ENCODE measurements around the gene ASPG. TPM values are rescaled to one million over a fixed set of nuclear protein-coding genes. Genes with fewer than 3 reads are reported as not detected.

ASPG gene
- total and polyA plus RNA-seq, 9 donors: 0.37 to 2.5 (median 1.3) TPM

GRCh38 chr14:104140463-104141331 is 55.2 kb downstream of the ASPG start:
- Histone ChIP-seq H3K27ac (ENCODE audit: low read length) (no peak overlapping the region), H3K36me3 (ENCODE audit: control insufficient read depth, insufficient read depth, low read length) (no peaks in the 10 kb centered on the region), H3K4me3 (ENCODE audit: low read length) (peak overlapping the region; percentile 48), H3K9me3 (replicated peaks; ENCODE audit: control insufficient read depth, low read depth, low read length) (no peaks in the 10 kb centered on the region), H3K4me1 (ENCODE audit: control insufficient read depth, insufficient read depth, low read length) (peaks cover 34% of the 10 kb centered on the region), H3K27me3 (ENCODE audit: control insufficient read depth, insufficient read depth, low read length) (peaks cover 40% of the 10 kb centered on the region)
- no peak for DNase-seq
- WGBS (ENCODE audit: insufficient coverage): 83% methylated on average over 10 of the region's 12 CpGs

GRCh38 chr14:104141621-104142091 is 56.2 kb downstream of the ASPG start:
- no peaks in the 10 kb centered on the region for H3K9me3 ChIP-seq (replicated peaks; ENCODE audit: control insufficient read depth, low read depth, low read length)
- 76% methylated on average over 11 of the region's 15 CpGs for WGBS (ENCODE audit: insufficient coverage)
- no peak for DNase-seq
- peaks cover 30% of the 10 kb centered on the region for H3K4me1 ChIP-seq (ENCODE audit: control insufficient read depth, insufficient read depth, low read length)
- no peak overlapping the region for H3K4me3 ChIP-seq (ENCODE audit: low read length)
- peaks cover 33% of the 10 kb centered on the region for H3K27me3 ChIP-seq (ENCODE audit: control insufficient read depth, insufficient read depth, low read length)
- H3K27ac ChIP-seq (ENCODE audit: low read length): no peak overlapping the region
- no peaks in the 10 kb centered on the region for H3K36me3 ChIP-seq (ENCODE audit: control insufficient read depth, insufficient read depth, low read length)

- Histone ChIP-seq H3K36me3 (ENCODE audit: control insufficient read depth, insufficient read depth, low read length) (no peaks in the 10 kb centered on the region), H3K27me3 (ENCODE audit: control insufficient read depth, insufficient read depth, low read length) (peaks cover 26% of the 10 kb centered on the region), H3K9me3 (replicated peaks; ENCODE audit: control insufficient read depth, low read depth, low read length) (no peaks in the 10 kb centered on the region), H3K4me1 (ENCODE audit: control insufficient read depth, insufficient read depth, low read length) (peaks cover 23% of the 10 kb centered on the region), H3K27ac (ENCODE audit: low read length) (no peak overlapping the region), H3K4me3 (ENCODE audit: low read length) (no peak overlapping the region)
- no peak for DNase-seq
- WGBS (ENCODE audit: insufficient coverage): 85% methylated on average over 7 of the region's 11 CpGs
These were observed 56.8 kb downstream of the ASPG start for GRCh38 chr14:104142136-104142945.

- Histone ChIP-seq H3K4me3 (ENCODE audit: low read length) (no peak overlapping the region), H3K4me1 (ENCODE audit: control insufficient read depth, insufficient read depth, low read length) (peaks cover 19% of the 10 kb centered on the region), H3K27ac (ENCODE audit: low read length) (no peak overlapping the region), H3K9me3 (replicated peaks; ENCODE audit: control insufficient read depth, low read depth, low read length) (no peaks in the 10 kb centered on the region), H3K36me3 (ENCODE audit: control insufficient read depth, insufficient read depth, low read length) (no peaks in the 10 kb centered on the region), H3K27me3 (ENCODE audit: control insufficient read depth, insufficient read depth, low read length) (peaks cover 20% of the 10 kb centered on the region)
- no peak for DNase-seq
- WGBS (ENCODE audit: insufficient coverage): 79% methylated on average over 15 of the region's 16 CpGs
These were observed 57.5 kb downstream of the ASPG start for GRCh38 chr14:104142946-104143470.

GRCh38 chr14:104143521-104144452 is 58.3 kb downstream of the ASPG start:
- DNase-seq: no peak
- no peak overlapping the region for H3K27ac ChIP-seq (ENCODE audit: low read length)
- H3K4me1 ChIP-seq (ENCODE audit: control insufficient read depth, insufficient read depth, low read length): peaks cover 18% of the 10 kb centered on the region
- WGBS (ENCODE audit: insufficient coverage): 76% methylated on average over 21 of the region's 26 CpGs
- H3K4me3 ChIP-seq (ENCODE audit: low read length): no peak overlapping the region
- no peaks in the 10 kb centered on the region for H3K36me3 ChIP-seq (ENCODE audit: control insufficient read depth, insufficient read depth, low read length)
- peaks cover 16% of the 10 kb centered on the region for H3K27me3 ChIP-seq (ENCODE audit: control insufficient read depth, insufficient read depth, low read length)
- no peaks in the 10 kb centered on the region for H3K9me3 ChIP-seq (replicated peaks; ENCODE audit: control insufficient read depth, low read depth, low read length)

GRCh38 chr14:104144453-104144790 is 58.9 kb downstream of the ASPG start:
- WGBS (ENCODE audit: insufficient coverage): 40% methylated on average over 1 of the region's 4 CpGs
- Histone ChIP-seq H3K9me3 (replicated peaks; ENCODE audit: control insufficient read depth, low read depth, low read length) (no peaks in the 10 kb centered on the region), H3K36me3 (ENCODE audit: control insufficient read depth, insufficient read depth, low read length) (no peaks in the 10 kb centered on the region), H3K27ac (ENCODE audit: low read length) (no peak overlapping the region), H3K4me3 (ENCODE audit: low read length) (no peak overlapping the region), H3K27me3 (ENCODE audit: control insufficient read depth, insufficient read depth, low read length) (peaks cover 11% of the 10 kb centered on the region), H3K4me1 (ENCODE audit: control insufficient read depth, insufficient read depth, low read length) (peaks cover 19% of the 10 kb centered on the region)
- DNase-seq: no peak

- Histone ChIP-seq H3K9me3 (replicated peaks; ENCODE audit: control insufficient read depth, low read depth, low read length) (no peaks in the 10 kb centered on the region), H3K36me3 (ENCODE audit: control insufficient read depth, insufficient read depth, low read length) (no peaks in the 10 kb centered on the region), H3K4me3 (ENCODE audit: low read length) (no peak overlapping the region), H3K27ac (ENCODE audit: low read length) (no peak overlapping the region), H3K27me3 (ENCODE audit: control insufficient read depth, insufficient read depth, low read length) (peaks cover 5% of the 10 kb centered on the region), H3K4me1 (ENCODE audit: control insufficient read depth, insufficient read depth, low read length) (peaks cover 21% of the 10 kb centered on the region)
- DNase-seq: no peak
- 79% methylated on average over 37 of the region's 37 CpGs for WGBS (ENCODE audit: insufficient coverage)
These were observed 59.7 kb downstream of the ASPG start for GRCh38 chr14:104144911-104145825.

GRCh38 chr14:104145826-104146601 is 60.5 kb downstream of the ASPG start:
- peaks cover 30% of the 10 kb centered on the region for H3K4me1 ChIP-seq (ENCODE audit: control insufficient read depth, insufficient read depth, low read length)

More at GRCh38 chr14:104145826-104146601, 60.5 kb downstream of the ASPG start:
- H3K36me3 ChIP-seq (ENCODE audit: control insufficient read depth, insufficient read depth, low read length): no peaks in the 10 kb centered on the region
- no peak for DNase-seq
- no peak overlapping the region for H3K27ac ChIP-seq (ENCODE audit: low read length)
- WGBS (ENCODE audit: insufficient coverage): 79% methylated on average over 15 of the region's 15 CpGs
- H3K4me3 ChIP-seq (ENCODE audit: low read length): no peak overlapping the region
- H3K9me3 ChIP-seq (replicated peaks; ENCODE audit: control insufficient read depth, low read depth, low read length): no peaks in the 10 kb centered on the region
- H3K27me3 ChIP-seq (ENCODE audit: control insufficient read depth, insufficient read depth, low read length): peaks cover 2% of the 10 kb centered on the region
